SK-N-SH (cell line): ENCODE data around the gene RTN3. TPM values are rescaled to one million over a fixed set of nuclear protein-coding genes. Genes with fewer than 3 reads are reported as not detected.

Source experiments
- CTCF ChIA-PET: fragments of 300-600, 350-600 bp; formaldehyde crosslinking; extraction: SDS; loops from one replicate; lab custom pipeline; 2021; lab: Yijun Ruan, JAX
- POLR2A ChIA-PET: fragments of 350-600 bp; sonication (Branson Sonifier 250); formaldehyde crosslinking; extraction: SDS; loops from one replicate; lab custom pipeline; 2020; ENCODE audit warnings: antibody characterized with exemption, inconsistent platforms; lab: Yijun Ruan, JAX
- DNase-seq: peaks from one replicate; pipeline ENCODE4 v3.0.0; 2012
- H2AFZ ChIP-seq: fragments of 200-600 bp; sonication (generic); 2 replicates; pipeline ENCODE4 v1.8.1; 2016; ENCODE audit warnings: antibody characterized with exemption, mild to moderate bottlenecking, low read depth
- H3F3A ChIP-seq: fragments of 200-600 bp; sonication (generic); replicated peaks from 2 replicates; pipeline ENCODE3; 2016; ENCODE audit warnings: antibody characterized with exemption, mild to moderate bottlenecking; ENCODE audit not compliant: insufficient read depth
- H3K27ac ChIP-seq, 2 experiments: fragments of 200-500 bp in 1 of 2; fragments of 200-600 bp in 1 of 2; sonication (Bioruptor generic) in 1 of 2; sonication (generic), shearing (Covaris generic) in 1 of 2; 2 replicates each; pipeline versions ENCODE4 v1.5.1 to v1.6.1; 2014 to 2016; ENCODE audit warnings: low read depth in 2 of 2, inconsistent platforms in 1 of 2, low read length in 1 of 2, mild to moderate bottlenecking in 1 of 2, mixed read lengths in 1 of 2
- H3K27me3 ChIP-seq: fragments of 200-600 bp; sonication (generic), shearing (Covaris generic); 2 replicates; pipeline ENCODE4 v1.6.1; 2016; ENCODE audit warnings: mixed run types; ENCODE audit not compliant: insufficient read depth
- H3K36me3 ChIP-seq, 2 experiments: fragments of 200-500 bp in 1 of 2; fragments of 200-600 bp in 1 of 2; sonication (Bioruptor generic) in 1 of 2; sonication (generic) in 1 of 2; replicated peaks in 1 of 2; 2 replicates each; pipeline versions ENCODE3 to v1.5.1; 2014 to 2016; ENCODE audit warnings: low read length in 1 of 2, mild to moderate bottlenecking in 1 of 2; ENCODE audit not compliant: insufficient read depth in 2 of 2, control insufficient read depth in 1 of 2
- H3K4me1 ChIP-seq, 2 experiments: fragments of 200-500 bp in 1 of 2; fragments of 200-600 bp in 1 of 2; sonication (Bioruptor generic) in 1 of 2; sonication (generic), shearing (Covaris generic) in 1 of 2; 2 replicates each; pipeline versions ENCODE4 v1.5.1 to v1.6.1; 2014 to 2016; ENCODE audit warnings: low read depth in 1 of 2, low read length in 1 of 2, mixed run types in 1 of 2; ENCODE audit not compliant: insufficient read depth in 2 of 2, control insufficient read depth in 1 of 2
- H3K4me2 ChIP-seq: fragments of 200-600 bp; sonication (generic), shearing (Covaris generic); 2 replicates; pipeline ENCODE4 v1.6.1; 2017; ENCODE audit warnings: mixed run types
- H3K4me3 ChIP-seq, 2 experiments: fragments of 200-500 bp in 1 of 2; fragments of 200-600 bp in 1 of 2; sonication (Bioruptor generic) in 1 of 2; sonication (generic), shearing (Covaris generic) in 1 of 2; 2 replicates each; pipeline versions ENCODE4 v1.5.1 to v1.8.1; 2014 to 2016; ENCODE audit warnings: low read depth in 2 of 2, inconsistent platforms in 1 of 2, low read length in 1 of 2, mild to moderate bottlenecking in 1 of 2, mixed read lengths in 1 of 2, moderate library complexity in 1 of 2
- H3K79me2 ChIP-seq: fragments of 200-600 bp; sonication (generic); 2 replicates; pipeline ENCODE4 v1.8.1; 2017; ENCODE audit warnings: mild to moderate bottlenecking; ENCODE audit not compliant: insufficient read depth
- H3K9ac ChIP-seq: fragments of 200-600 bp; sonication (generic); 2 replicates; pipeline ENCODE4 v1.6.1; 2017; ENCODE audit warnings: mixed run types
- H3K9me2 ChIP-seq: fragments of 200-600 bp; sonication (generic); 2 replicates; pipeline ENCODE4 v1.6.1; 2017; ENCODE audit warnings: mixed run types
- H3K9me3 ChIP-seq: fragments of 200-600 bp; sonication (generic); 2 replicates; pipeline ENCODE4 v1.6.1; 2017; ENCODE audit warnings: mixed run types, mild to moderate bottlenecking, moderate library complexity
- H4K20me1 ChIP-seq: fragments of 200-600 bp; sonication (generic); 2 replicates; pipeline ENCODE4 v1.6.1; 2017; ENCODE audit warnings: mild to moderate bottlenecking, mixed run types; ENCODE audit not compliant: insufficient read depth
- CHD2 ChIP-seq: fragments of 150-350 bp; IDR thresholded peaks from 2 replicates; pipeline ENCODE4 v1.6.1; 2018; ENCODE audit warnings: low read length; ENCODE audit not compliant: partially characterized antibody
- FOXM1 ChIP-seq: IDR thresholded peaks from 2 replicates; pipeline ENCODE4 v1.4.0; 2012; ENCODE audit warnings: low read depth, mild to moderate bottlenecking
- IRF3 ChIP-seq: fragments of 150-350 bp; IDR thresholded peaks from 2 replicates; pipeline ENCODE4 v1.6.1; 2016; ENCODE audit warnings: mild to moderate bottlenecking, low read depth, low read length
- JUND ChIP-seq: IDR thresholded peaks from 2 replicates; pipeline ENCODE4 v1.4.0; 2012
- PBX3 ChIP-seq: IDR thresholded peaks from 2 replicates; pipeline ENCODE4; 2012
- POLR2AphosphoS5 ChIP-seq: IDR thresholded peaks from 2 replicates; pipeline ENCODE4 v1.6.1; 2012; ENCODE audit warnings: low read depth, low read length
- RAD21 ChIP-seq: IDR thresholded peaks from 2 replicates; pipeline ENCODE4 v1.6.1; 2012; ENCODE audit warnings: mild to moderate bottlenecking, low read length
- RCOR1 ChIP-seq: fragments of 150-350 bp; IDR thresholded peaks from 2 replicates; pipeline ENCODE4 v1.6.1; 2017; ENCODE audit warnings: antibody characterized with exemption, low read length
- SIN3A ChIP-seq: IDR thresholded peaks from 2 replicates; pipeline ENCODE4 v1.6.1; 2012; ENCODE audit warnings: low read depth, mild to moderate bottlenecking, low read length, moderate library complexity, borderline replicate concordance
- YY1 ChIP-seq: IDR thresholded peaks from 2 replicates; pipeline ENCODE4 v1.4.0; 2012; ENCODE audit warnings: low read depth, mild to moderate bottlenecking
- ZBTB33 ChIP-seq: IDR thresholded peaks from 2 replicates; pipeline ENCODE4 v1.4.0; 2012; ENCODE audit warnings: low read depth, borderline replicate concordance
- WGBS: methylation state at CpG from one replicate; pipeline ENCODE4 v1.1.6; 2017; ENCODE audit warnings: low lambda C conversion rate; 5-methylcytosine and 5-hydroxymethylcytosine counted together
- polyA plus RNA-seq, 3 experiments: library from polyadenylated mRNA; depleted of rRNA; stranded (reverse); fragments of >200 nt; gene quantifications; 2 replicates each; pipeline ENCODE4 v1.2.3, GENCODE V29; 2012
- TF ChIP-seq, protein P1 (sequence below): fragments of 150-350 bp; IDR thresholded peaks from 2 replicates; pipeline ENCODE4 v1.6.1; 2017; ENCODE audit warnings: antibody characterized with exemption, low read length, low read depth, borderline replicate concordance
- TF ChIP-seq, protein P2 (sequence below): IDR thresholded peaks from 2 replicates; pipeline ENCODE4 v1.4.0; 2012; ENCODE audit warnings: low read depth, borderline replicate concordance
- TF ChIP-seq, protein P3 (sequence below): IDR thresholded peaks from 2 replicates; pipeline ENCODE4 v1.6.1; 2012; ENCODE audit warnings: mild to moderate bottlenecking, low read depth, low read length, moderate library complexity

Gene RTN3
- polyA plus RNA-seq, 1 of the 3 experiments (the other 2 are of a cell fraction) = 52.7 TPM

- TF ChIP-seq RCOR1 (no peak), CHD2 (no peak), POLR2AphosphoS5 (no peak), FOXM1 (no peak), RAD21 (no peak), IRF3 (no peak), ZBTB33 (no peak), JUND (no peak), PBX3 (no peak), YY1 (no peak)
- TF ChIP-seq, protein P1, sequence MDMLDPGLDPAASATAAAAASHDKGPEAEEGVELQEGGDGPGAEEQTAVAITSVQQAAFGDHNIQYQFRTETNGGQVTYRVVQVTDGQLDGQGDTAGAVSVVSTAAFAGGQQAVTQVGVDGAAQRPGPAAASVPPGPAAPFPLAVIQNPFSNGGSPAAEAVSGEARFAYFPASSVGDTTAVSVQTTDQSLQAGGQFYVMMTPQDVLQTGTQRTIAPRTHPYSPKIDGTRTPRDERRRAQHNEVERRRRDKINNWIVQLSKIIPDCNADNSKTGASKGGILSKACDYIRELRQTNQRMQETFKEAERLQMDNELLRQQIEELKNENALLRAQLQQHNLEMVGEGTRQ = no peak
- TF ChIP-seq, protein P2, sequence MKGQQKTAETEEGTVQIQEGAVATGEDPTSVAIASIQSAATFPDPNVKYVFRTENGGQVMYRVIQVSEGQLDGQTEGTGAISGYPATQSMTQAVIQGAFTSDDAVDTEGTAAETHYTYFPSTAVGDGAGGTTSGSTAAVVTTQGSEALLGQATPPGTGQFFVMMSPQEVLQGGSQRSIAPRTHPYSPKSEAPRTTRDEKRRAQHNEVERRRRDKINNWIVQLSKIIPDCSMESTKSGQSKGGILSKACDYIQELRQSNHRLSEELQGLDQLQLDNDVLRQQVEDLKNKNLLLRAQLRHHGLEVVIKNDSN = no peak
- Histone ChIP-seq H3F3A (no peaks in the 10 kb centered on the region), H3K9ac (no peak overlapping the region), H3K27ac (no peak overlapping the region), H3K4me1 (no peaks in the 10 kb centered on the region), H3K9me3 (no peaks in the 10 kb centered on the region), H3K27me3 (no peaks in the 10 kb centered on the region), H3K79me2 (no peaks in the 10 kb centered on the region), H3K4me3 (no peak overlapping the region), H4K20me1 (no peaks in the 10 kb centered on the region), H3K9me2 (no peaks in the 10 kb centered on the region), H3K4me2 (no peak overlapping the region), H3K36me3 (peaks cover 0 to 4% of the 10 kb centered on the region in 2 experiments), H2AFZ (no peak overlapping the region)
- CTCF ChIA-PET = no interaction called here
- POLR2A ChIA-PET = no interaction called here
- no peak for DNase-seq
These were observed 111.9 kb downstream of the RTN3 start for GRCh38 chr11:63793161-63793560.

- Histone ChIP-seq H3K79me2 (no peaks in the 10 kb centered on the region), H4K20me1 (no peaks in the 10 kb centered on the region), H2AFZ (no peak overlapping the region), H3K4me1 (no peaks in the 10 kb centered on the region), H3K4me2 (no peak overlapping the region), H3K27me3 (no peaks in the 10 kb centered on the region), H3K9me2 (no peaks in the 10 kb centered on the region), H3K4me3 (no peak overlapping the region), H3K9ac (no peak overlapping the region), H3K36me3 (peaks cover 0 to 4% of the 10 kb centered on the region in 2 experiments), H3F3A (no peaks in the 10 kb centered on the region), H3K27ac (no peak overlapping the region), H3K9me3 (no peaks in the 10 kb centered on the region)
- WGBS = 93% methylated on average over 11 of the region's 11 CpGs
- CTCF ChIA-PET = no interaction called here
- POLR2A ChIA-PET = no interaction called here
- no peak for DNase-seq
- TF ChIP-seq IRF3 (no peak), FOXM1 (no peak), SIN3A (no peak), JUND (no peak), RAD21 (no peak), CHD2 (no peak)
- TF ChIP-seq, protein P3, sequence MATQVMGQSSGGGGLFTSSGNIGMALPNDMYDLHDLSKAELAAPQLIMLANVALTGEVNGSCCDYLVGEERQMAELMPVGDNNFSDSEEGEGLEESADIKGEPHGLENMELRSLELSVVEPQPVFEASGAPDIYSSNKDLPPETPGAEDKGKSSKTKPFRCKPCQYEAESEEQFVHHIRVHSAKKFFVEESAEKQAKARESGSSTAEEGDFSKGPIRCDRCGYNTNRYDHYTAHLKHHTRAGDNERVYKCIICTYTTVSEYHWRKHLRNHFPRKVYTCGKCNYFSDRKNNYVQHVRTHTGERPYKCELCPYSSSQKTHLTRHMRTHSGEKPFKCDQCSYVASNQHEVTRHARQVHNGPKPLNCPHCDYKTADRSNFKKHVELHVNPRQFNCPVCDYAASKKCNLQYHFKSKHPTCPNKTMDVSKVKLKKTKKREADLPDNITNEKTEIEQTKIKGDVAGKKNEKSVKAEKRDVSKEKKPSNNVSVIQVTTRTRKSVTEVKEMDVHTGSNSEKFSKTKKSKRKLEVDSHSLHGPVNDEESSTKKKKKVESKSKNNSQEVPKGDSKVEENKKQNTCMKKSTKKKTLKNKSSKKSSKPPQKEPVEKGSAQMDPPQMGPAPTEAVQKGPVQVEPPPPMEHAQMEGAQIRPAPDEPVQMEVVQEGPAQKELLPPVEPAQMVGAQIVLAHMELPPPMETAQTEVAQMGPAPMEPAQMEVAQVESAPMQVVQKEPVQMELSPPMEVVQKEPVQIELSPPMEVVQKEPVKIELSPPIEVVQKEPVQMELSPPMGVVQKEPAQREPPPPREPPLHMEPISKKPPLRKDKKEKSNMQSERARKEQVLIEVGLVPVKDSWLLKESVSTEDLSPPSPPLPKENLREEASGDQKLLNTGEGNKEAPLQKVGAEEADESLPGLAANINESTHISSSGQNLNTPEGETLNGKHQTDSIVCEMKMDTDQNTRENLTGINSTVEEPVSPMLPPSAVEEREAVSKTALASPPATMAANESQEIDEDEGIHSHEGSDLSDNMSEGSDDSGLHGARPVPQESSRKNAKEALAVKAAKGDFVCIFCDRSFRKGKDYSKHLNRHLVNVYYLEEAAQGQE = no peak
- TF ChIP-seq, protein P1 = no peak
These were observed 113.8 kb downstream of the RTN3 start for GRCh38 chr11:63795066-63795465.
